HG02981 (cell line): Measurements from ENCODE around the gene B4GALT5.
"Not testable (repeated sequence)": the region's sequence is repeated elsewhere in the genome, so short reads cannot be mapped to it uniquely, and the experiment has no call there.

Experiments
- ATAC-seq: cut with Tn5 transposase; IDR thresholded peaks from one replicate; pipeline ENCODE4 v1.9.1; 2021; ENCODE audit warnings: mild to moderate bottlenecking, moderate library complexity; ENCODE audit not compliant: unreplicated experiment

The B4GALT5 gene

GRCh38 chr20:49611539-49612126 lies 102.0 kb downstream of the B4GALT5 start:
- ATAC-seq: not testable (repeated sequence)

- no peak for ATAC-seq
Observed at GRCh38 chr20:49610691-49611538, 102.8 kb downstream of the B4GALT5 start.

GRCh38 chr20:49608752-49609670 lies 104.7 kb downstream of the B4GALT5 start:
- no peak for ATAC-seq

- ATAC-seq: no peak
Observed at GRCh38 chr20:49607568-49607967, 106.1 kb downstream of the B4GALT5 start.

GRCh38 chr20:49603209-49603627 lies 110.5 kb downstream of the B4GALT5 start:
- no peak for ATAC-seq

- no peak for ATAC-seq
Observed at GRCh38 chr20:49602345-49603208, 111.1 kb downstream of the B4GALT5 start.

- no peak for ATAC-seq
Observed at GRCh38 chr20:49601153-49601924, 112.3 kb downstream of the B4GALT5 start.

GRCh38 chr20:49599746-49600113 lies 113.9 kb downstream of the B4GALT5 start:
- ATAC-seq: no peak

- ATAC-seq: no peak
Observed at GRCh38 chr20:49597825-49598395, 115.8 kb downstream of the B4GALT5 start.

GRCh38 chr20:49595811-49596561 lies 117.7 kb downstream of the B4GALT5 start:
- ATAC-seq: no peak

- no peak for ATAC-seq
Observed at GRCh38 chr20:49595346-49595745, 118.3 kb downstream of the B4GALT5 start.

GRCh38 chr20:49594931-49595315 lies 118.8 kb downstream of the B4GALT5 start:
- ATAC-seq: no peak

GRCh38 chr20:49594143-49594930 lies 119.3 kb downstream of the B4GALT5 start:
- no peak for ATAC-seq

GRCh38 chr20:49593466-49594142 lies 120.1 kb downstream of the B4GALT5 start:
- ATAC-seq: no peak

GRCh38 chr20:49592120-49592519 lies 121.6 kb downstream of the B4GALT5 start:
- no peak for ATAC-seq

- no peak for ATAC-seq
Observed at GRCh38 chr20:49591217-49591865, 122.3 kb downstream of the B4GALT5 start.
